ENCODE results near the gene ST3GAL6. TPM values are rescaled to one million over a fixed set of nuclear protein-coding genes. Genes with fewer than 3 reads are reported as not detected.

The ST3GAL6 gene
- total and polyA plus RNA-seq, 2 of the 8 experiments (the other 6 are each of a cell fraction or from before 2014, with no cell fraction given) = 3.3 to 6.1 TPM

GRCh38 chr3:98741121-98741716 is 21.9 kb upstream of the ST3GAL6 start:
- H3K4me3 ChIP-seq (ENCODE audit: extremely low read depth in 1 of 4, insufficient read depth in 2 of 4, low read depth in 3 of 4, low read length in 4 of 4) = no peak overlapping the region
- H3K4me2 ChIP-seq (ENCODE audit: insufficient read depth in 1 of 2, low read depth in 2 of 2, low read length in 2 of 2) = no peak overlapping the region
- no peaks in the 10 kb centered on the region; the same call in 1 of the 2 replicates for H3K23me2 ChIP-seq (ENCODE audit: low read depth, low read length)
- no peak overlapping the region for H2BK120ac ChIP-seq (replicated peaks; ENCODE audit: low read depth, low read length)
- H2AFZ ChIP-seq (ENCODE audit: low read length) = no peak overlapping the region
- H3K9ac ChIP-seq (replicated peaks in 1 of 4; ENCODE audit: extremely low read depth in 1 of 4, low read depth in 3 of 4, low read length in 3 of 4) = no peak overlapping the region
- no peak overlapping the region for H2AK5ac ChIP-seq (ENCODE audit: low read depth, low read length)
- no peak overlapping the region for H4K8ac ChIP-seq (ENCODE audit: extremely low read depth, insufficient read depth, low read length)
- no peak overlapping the region for H3K4ac ChIP-seq (replicated peaks; ENCODE audit: insufficient read length, low read depth, low read length)
- H3K79me1 ChIP-seq (ENCODE audit: low read depth, low read length) = no peaks in the 10 kb centered on the region
- H2BK20ac ChIP-seq (ENCODE audit: low read length) = no peak overlapping the region
- peaks cover 0 to 7% of the 10 kb centered on the region in 2 experiments; a peak in 2 of 4 replicates for H3K79me2 ChIP-seq (ENCODE audit: control insufficient read depth in 1 of 2, insufficient read depth in 2 of 2, low read length in 2 of 2)
- no peak overlapping the region for H4K91ac ChIP-seq (replicated peaks; ENCODE audit: insufficient read length, low read length)
- H2BK12ac ChIP-seq (ENCODE audit: low read depth, low read length) = no peak overlapping the region
- H2BK5ac ChIP-seq (ENCODE audit: low read depth, low read length) = no peak overlapping the region
- H3K4me1 ChIP-seq (replicated peaks in 1 of 4; ENCODE audit: control insufficient read depth in 3 of 4, insufficient read depth in 4 of 4, low read length in 3 of 4) = no peaks in the 10 kb centered on the region
- WGBS, 2 experiments (ENCODE audit: extremely low coverage in 1 of 2, insufficient coverage in 1 of 2, insufficient read length in 1 of 2, insufficient replicate concordance in 2 of 2, low coverage in 1 of 2, low lambda C conversion rate in 2 of 2, missing lambda C conversion rate in 1 of 2) = 89% methylated on average over 5 of the region's 5 CpGs; no CpG with 5 or more reads in 1 of the 2 experiments
- H3K27me3 ChIP-seq (replicated peaks in 1 of 4; ENCODE audit: control insufficient read depth in 3 of 4, extremely low read depth in 1 of 4, insufficient read depth in 3 of 4, low read length in 3 of 4) = no peaks in the 10 kb centered on the region
- no peaks in the 10 kb centered on the region for H3K9me3 ChIP-seq (ENCODE audit: insufficient read depth in 2 of 2, low read depth in 1 of 2, low read length in 1 of 2)
- H3K18ac ChIP-seq (ENCODE audit: extremely low read depth, low read length) = no peak overlapping the region
- ChIA-PET CTCF (ENCODE audit: partially characterized antibody) (interaction anchor here (0.6 to 1.6 kb wide), 2 partner anchors 83 to 702 kb away, joined by 3 to 5 read pairs; no protein-coding TSS in a partner anchor), POLR2A (ENCODE audit: partially characterized antibody) (no interaction called here)
- no peak overlapping the region for H4K5ac ChIP-seq (ENCODE audit: insufficient read length, low read depth, low read length)
- no peak overlapping the region for H3K27ac ChIP-seq (ENCODE audit: low read depth, low read length)
- H3K23ac ChIP-seq (ENCODE audit: insufficient read length) = no peak overlapping the region
- no peaks in the 10 kb centered on the region for H4K20me1 ChIP-seq (replicated peaks in 1 of 2; ENCODE audit: control insufficient read depth in 1 of 2, insufficient read depth in 2 of 2, low read length in 2 of 2)
- no peak overlapping the region for H3K56ac ChIP-seq (replicated peaks; ENCODE audit: insufficient read length, low read depth, low read length)
- no peak for DNase-seq (ENCODE audit: low read depth in 1 of 2, low spot score in 2 of 2)
- H3K14ac ChIP-seq (ENCODE audit: insufficient read length) = no peak overlapping the region
- H3K36me3 ChIP-seq (ENCODE audit: control insufficient read depth in 2 of 4, insufficient read depth in 4 of 4, low read length in 3 of 4) = no peaks in the 10 kb centered on the region
- H2BK15ac ChIP-seq (ENCODE audit: low read length) = no peak overlapping the region
- no peak for FAIRE-seq
- TF ChIP-seq KDM4A (IDR thresholded peaks at IDR 0.05; ENCODE audit: low read depth, low read length, severe bottlenecking) = no peak
- TF ChIP-seq RAD21 (IDR thresholded peaks at IDR 0.05 in 1 of 2, conservative IDR thresholded peaks at IDR 0.05 in 1 of 2; ENCODE audit: low read depth in 2 of 2, low read length in 2 of 2) = no peak
- TF ChIP-seq, protein P1, sequence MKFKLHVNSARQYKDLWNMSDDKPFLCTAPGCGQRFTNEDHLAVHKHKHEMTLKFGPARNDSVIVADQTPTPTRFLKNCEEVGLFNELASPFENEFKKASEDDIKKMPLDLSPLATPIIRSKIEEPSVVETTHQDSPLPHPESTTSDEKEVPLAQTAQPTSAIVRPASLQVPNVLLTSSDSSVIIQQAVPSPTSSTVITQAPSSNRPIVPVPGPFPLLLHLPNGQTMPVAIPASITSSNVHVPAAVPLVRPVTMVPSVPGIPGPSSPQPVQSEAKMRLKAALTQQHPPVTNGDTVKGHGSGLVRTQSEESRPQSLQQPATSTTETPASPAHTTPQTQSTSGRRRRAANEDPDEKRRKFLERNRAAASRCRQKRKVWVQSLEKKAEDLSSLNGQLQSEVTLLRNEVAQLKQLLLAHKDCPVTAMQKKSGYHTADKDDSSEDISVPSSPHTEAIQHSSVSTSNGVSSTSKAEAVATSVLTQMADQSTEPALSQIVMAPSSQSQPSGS (IDR thresholded peaks at IDR 0.05; ENCODE audit: low read length) = no peak
- TF ChIP-seq YY1 (IDR thresholded peaks at IDR 0.05; ENCODE audit: low read depth, low read length) = no peak
- TF ChIP-seq SIX5 (IDR thresholded peaks at IDR 0.05; ENCODE audit: low read depth, low read length) = no peak
- TF ChIP-seq, protein P2, sequence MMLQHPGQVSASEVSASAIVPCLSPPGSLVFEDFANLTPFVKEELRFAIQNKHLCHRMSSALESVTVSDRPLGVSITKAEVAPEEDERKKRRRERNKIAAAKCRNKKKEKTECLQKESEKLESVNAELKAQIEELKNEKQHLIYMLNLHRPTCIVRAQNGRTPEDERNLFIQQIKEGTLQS (IDR thresholded peaks at IDR 0.05; ENCODE audit: insufficient read depth, low read depth, low read length) = no peak
- no peak for TF ChIP-seq HDAC6 (IDR thresholded peaks at IDR 0.05; ENCODE audit: low read depth, low read length)
- no peak for TF ChIP-seq PHF8 (conservative IDR thresholded peaks at IDR 0.05; ENCODE audit: low read depth, low read length)
- no peak for TF ChIP-seq SIRT6 (IDR thresholded peaks at IDR 0.05; ENCODE audit: low read length)
- no peak for TF ChIP-seq SP4 (IDR thresholded peaks at IDR 0.05; ENCODE audit: low read length)
- no peak for TF ChIP-seq BCL11A (IDR thresholded peaks at IDR 0.05; ENCODE audit: low read depth in 2 of 2, low read length in 2 of 2)
